ENCODE results near the gene ACTN1.

The ACTN1 gene

DNA sequence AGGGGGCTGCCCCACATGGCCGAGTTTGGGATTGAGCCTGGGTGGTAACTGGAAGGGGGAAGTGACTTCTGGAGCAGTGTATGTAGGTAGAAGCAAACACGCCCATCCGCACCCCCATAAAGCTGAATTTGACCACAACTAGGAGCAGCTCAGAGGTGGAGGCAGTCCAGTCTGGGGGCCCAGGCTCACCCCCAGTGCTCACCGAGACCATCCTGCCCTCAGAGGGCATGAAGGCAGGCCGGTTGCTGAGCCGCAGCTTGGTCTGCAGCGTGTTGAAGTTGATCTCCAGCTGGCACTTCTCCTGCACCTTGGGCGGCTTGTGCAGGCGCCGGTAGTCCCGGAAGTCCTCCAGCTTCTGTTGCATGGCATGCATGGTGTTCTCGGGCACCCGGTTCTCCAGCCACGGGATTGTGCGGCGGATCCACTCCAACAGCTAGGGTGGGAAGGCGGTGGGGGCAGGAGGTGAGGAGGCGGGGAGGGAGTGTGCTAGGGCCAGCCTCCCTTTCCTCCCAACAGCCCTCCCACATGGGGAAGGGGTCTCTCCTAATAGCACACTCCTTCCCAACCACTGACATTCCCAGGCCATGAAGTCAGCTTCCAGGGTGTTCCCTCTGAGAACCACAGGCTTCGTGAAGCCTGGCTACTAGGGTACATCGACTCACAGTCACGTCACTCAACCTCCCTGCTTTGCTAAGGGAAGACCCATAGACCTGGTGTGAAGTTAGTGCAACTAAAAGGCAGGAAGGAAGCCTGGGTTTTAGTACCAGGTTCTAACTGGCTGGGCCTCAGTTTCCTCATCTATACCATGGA is 87.0 kb downstream of the ACTN1 start:
- Mint-ChIP-seq H3K4me1 (peaks cover 10% of the 10 kb centered on the region), H3K36me3 (ENCODE audit: low read depth) (peaks cover 58% of the 10 kb centered on the region), H3K9me3 (no peaks in the 10 kb centered on the region), H3K27ac (no peak overlapping the region), H3K27me3 (ENCODE audit: low read depth) (no peaks in the 10 kb centered on the region), H3K4me3 (no peak overlapping the region)
- TF ChIP-seq, protein P1, sequence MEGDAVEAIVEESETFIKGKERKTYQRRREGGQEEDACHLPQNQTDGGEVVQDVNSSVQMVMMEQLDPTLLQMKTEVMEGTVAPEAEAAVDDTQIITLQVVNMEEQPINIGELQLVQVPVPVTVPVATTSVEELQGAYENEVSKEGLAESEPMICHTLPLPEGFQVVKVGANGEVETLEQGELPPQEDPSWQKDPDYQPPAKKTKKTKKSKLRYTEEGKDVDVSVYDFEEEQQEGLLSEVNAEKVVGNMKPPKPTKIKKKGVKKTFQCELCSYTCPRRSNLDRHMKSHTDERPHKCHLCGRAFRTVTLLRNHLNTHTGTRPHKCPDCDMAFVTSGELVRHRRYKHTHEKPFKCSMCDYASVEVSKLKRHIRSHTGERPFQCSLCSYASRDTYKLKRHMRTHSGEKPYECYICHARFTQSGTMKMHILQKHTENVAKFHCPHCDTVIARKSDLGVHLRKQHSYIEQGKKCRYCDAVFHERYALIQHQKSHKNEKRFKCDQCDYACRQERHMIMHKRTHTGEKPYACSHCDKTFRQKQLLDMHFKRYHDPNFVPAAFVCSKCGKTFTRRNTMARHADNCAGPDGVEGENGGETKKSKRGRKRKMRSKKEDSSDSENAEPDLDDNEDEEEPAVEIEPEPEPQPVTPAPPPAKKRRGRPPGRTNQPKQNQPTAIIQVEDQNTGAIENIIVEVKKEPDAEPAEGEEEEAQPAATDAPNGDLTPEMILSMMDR (IDR thresholded peaks at IDR 0.05; ENCODE audit: unreplicated experiment in 3 of 3), result no peak

- H3K27me3 Mint-ChIP-seq (ENCODE audit: low read depth), result no peaks in the 10 kb centered on the region
- peaks cover 5% of the 10 kb centered on the region for H3K4me1 Mint-ChIP-seq
- H3K36me3 Mint-ChIP-seq (ENCODE audit: low read depth), result peaks cover 55% of the 10 kb centered on the region
- no peaks in the 10 kb centered on the region for H3K9me3 Mint-ChIP-seq
- TF ChIP-seq, protein P1 (IDR thresholded peaks at IDR 0.05; ENCODE audit: unreplicated experiment in 3 of 3), result no peak
- H3K4me3 Mint-ChIP-seq, result no peak overlapping the region
- no peak overlapping the region for H3K27ac Mint-ChIP-seq
Measured at GRCh38 chr14:68890173-68890931, 88.8 kb downstream of the ACTN1 start.

DNA sequence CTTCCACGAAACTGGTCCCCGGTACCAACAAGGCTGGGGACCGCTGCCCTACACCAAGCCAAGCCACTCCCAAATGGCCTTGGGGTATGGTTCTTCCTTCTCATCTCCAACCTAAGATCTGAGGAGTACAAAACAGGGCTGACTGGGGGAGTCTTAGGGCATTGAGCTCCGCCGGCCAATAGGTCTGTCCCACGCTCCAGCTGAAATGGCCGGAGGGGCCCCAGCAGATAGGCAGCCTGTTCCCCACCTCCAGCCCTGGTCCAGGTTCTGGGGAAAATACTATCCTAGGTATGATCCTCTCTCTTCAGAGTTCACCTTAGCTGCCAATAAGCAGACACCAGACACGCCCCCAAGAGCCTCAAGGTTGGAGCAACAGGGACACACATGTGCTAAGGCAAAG is 90.2 kb downstream of the ACTN1 start:
- Mint-ChIP-seq H3K4me3 (no peak overlapping the region), H3K36me3 (ENCODE audit: low read depth) (peaks cover 53% of the 10 kb centered on the region), H3K4me1 (no peaks in the 10 kb centered on the region), H3K9me3 (no peaks in the 10 kb centered on the region), H3K27me3 (ENCODE audit: low read depth) (no peaks in the 10 kb centered on the region), H3K27ac (no peak overlapping the region)
- TF ChIP-seq, protein P1 (IDR thresholded peaks at IDR 0.05; ENCODE audit: unreplicated experiment in 3 of 3), result no peak

DNA sequence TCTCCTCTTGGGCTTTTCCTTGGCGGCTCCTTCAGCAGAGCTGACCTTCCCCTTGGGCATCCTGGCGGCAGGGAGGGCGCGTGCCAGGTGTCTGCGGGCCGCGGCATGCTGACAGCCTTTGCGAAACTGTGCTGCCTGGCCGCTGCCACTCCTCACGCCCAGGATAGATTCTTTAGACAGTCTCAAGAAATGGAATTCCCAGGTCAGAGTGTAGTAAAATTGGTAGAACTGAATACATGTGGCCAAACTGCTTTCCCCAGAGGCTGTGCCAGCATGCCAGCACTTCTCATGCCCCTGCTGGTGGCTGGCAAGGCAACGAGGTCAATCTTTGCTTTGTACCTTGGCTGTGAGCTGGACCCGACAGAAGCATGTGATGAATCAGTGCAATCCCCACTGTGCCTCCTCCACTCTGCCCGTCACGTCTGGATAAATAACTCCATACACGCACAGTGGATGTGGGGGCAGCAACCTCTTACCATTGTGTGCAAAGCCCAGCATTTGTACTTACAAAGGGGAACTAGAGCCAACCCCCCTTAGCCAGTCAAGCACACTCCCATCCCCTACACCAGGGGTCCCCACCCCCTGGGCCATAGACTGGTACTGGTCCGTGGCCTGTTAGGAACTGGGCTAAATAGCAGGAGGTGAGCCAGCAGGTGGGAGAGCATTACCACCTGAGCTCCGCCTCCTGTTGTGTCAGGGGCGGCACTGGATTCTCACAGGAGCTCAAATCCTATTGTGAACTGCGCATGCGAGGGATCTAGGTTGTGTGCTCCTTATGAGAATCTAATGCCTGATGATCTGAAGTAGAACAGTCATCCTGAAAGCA is 90.9 kb downstream of the ACTN1 start:
- H3K4me1 Mint-ChIP-seq, result no peaks in the 10 kb centered on the region
- no peaks in the 10 kb centered on the region for H3K27me3 Mint-ChIP-seq (ENCODE audit: low read depth)
- peak overlapping the region in 1 of 3 experiments; percentile 23 for H3K27ac Mint-ChIP-seq
- peaks cover 53% of the 10 kb centered on the region for H3K36me3 Mint-ChIP-seq (ENCODE audit: low read depth)
- TF ChIP-seq, protein P1 (IDR thresholded peaks at IDR 0.05; ENCODE audit: unreplicated experiment in 3 of 3), result no peak
- no peak overlapping the region for H3K4me3 Mint-ChIP-seq
- no peaks in the 10 kb centered on the region for H3K9me3 Mint-ChIP-seq

GRCh38 chr14:68886109-68886434 is 93.0 kb downstream of the ACTN1 start:
- no peaks in the 10 kb centered on the region for H3K27me3 Mint-ChIP-seq (ENCODE audit: low read depth)
- H3K36me3 Mint-ChIP-seq (ENCODE audit: low read depth), result peaks cover 56% of the 10 kb centered on the region
- no peak overlapping the region for H3K4me3 Mint-ChIP-seq
- H3K27ac Mint-ChIP-seq, result no peak overlapping the region
- no peaks in the 10 kb centered on the region for H3K4me1 Mint-ChIP-seq
- H3K9me3 Mint-ChIP-seq, result no peaks in the 10 kb centered on the region
- TF ChIP-seq, protein P1 (IDR thresholded peaks at IDR 0.05; ENCODE audit: unreplicated experiment in 3 of 3), result no peak

Data from nephron (organoid).